Neural progenitor cell (in vitro differentiated cells): Measurements from ENCODE around the gene NUDT19. TPM values are rescaled to one million over a fixed set of nuclear protein-coding genes. Genes with fewer than 3 reads are reported as not detected.

Experiments
- DNase-seq: peaks from one replicate; pipeline ENCODE4 v3.0.0-alpha.2; 2016; ENCODE audit warnings: low spot score
- H2AFZ ChIP-seq: fragments of 200-600 bp; sonication (generic); replicated peaks from 2 replicates; pipeline ENCODE4 v1.6.1; 2016; ENCODE audit warnings: antibody characterized with exemption
- H3F3A ChIP-seq: fragments of 200-600 bp; sonication (generic); 2 replicates; pipeline ENCODE4 v1.6.1; 2016; ENCODE audit warnings: antibody characterized with exemption, low read depth
- H3K27ac ChIP-seq: fragments of 200-600 bp; sonication (generic); 2 replicates; pipeline ENCODE4 v1.5.1; 2016; ENCODE audit warnings: mild to moderate bottlenecking
- H3K27me3 ChIP-seq: fragments of 200-600 bp; sonication (generic); 2 replicates; pipeline ENCODE4 v1.6.1; 2016; ENCODE audit warnings: mild to moderate bottlenecking, moderate library complexity
- H3K36me3 ChIP-seq: fragments of 200-600 bp; sonication (generic); 2 replicates; pipeline ENCODE4 v1.5.1; 2016
- H3K4me1 ChIP-seq: fragments of 200-600 bp; sonication (generic); 2 replicates; pipeline ENCODE4 v1.6.1; 2016; ENCODE audit warnings: mixed run types
- H3K4me2 ChIP-seq: fragments of 200-600 bp; sonication (generic); 2 replicates; pipeline ENCODE4 v1.6.1; 2016
- H3K4me3 ChIP-seq: fragments of 200-600 bp; sonication (generic); 2 replicates; pipeline ENCODE4 v1.5.1; 2016
- H3K79me2 ChIP-seq: fragments of 200-600 bp; sonication (generic); 2 replicates; pipeline ENCODE4 v1.6.1; 2016; ENCODE audit warnings: low read depth
- H3K9ac ChIP-seq: fragments of 200-600 bp; sonication (generic); 2 replicates; pipeline ENCODE4 v1.6.1; 2016
- H3K9me3 ChIP-seq: fragments of 200-600 bp; sonication (generic); 2 replicates; pipeline ENCODE4 v1.5.1; 2016; ENCODE audit warnings: low read depth
- H4K20me1 ChIP-seq: fragments of 200-600 bp; sonication (generic); 2 replicates; pipeline ENCODE4 v1.6.1; 2016; ENCODE audit warnings: low read depth
- H3K27ac Mint-ChIP-seq: 3 replicates; pipeline ENCODE4 v1.8.0; 2021; ENCODE audit warnings: mixed read lengths
- H3K27me3 Mint-ChIP-seq: 2 replicates; pipeline ENCODE4 v1.8.0; 2022; ENCODE audit warnings: low read depth, mild to moderate bottlenecking, inconsistent platforms, moderate library complexity, mixed read lengths; ENCODE audit not compliant: insufficient read depth
- H3K36me3 Mint-ChIP-seq: 3 replicates; pipeline ENCODE4 v1.8.0; 2021; ENCODE audit warnings: mixed read lengths
- H3K4me1 Mint-ChIP-seq: 3 replicates; pipeline ENCODE4 v1.8.0; 2021; ENCODE audit warnings: mixed read lengths
- H3K4me3 Mint-ChIP-seq: 3 replicates; pipeline ENCODE4 v1.8.0; 2021; ENCODE audit warnings: mild to moderate bottlenecking, moderate library complexity, mixed read lengths
- H3K9me3 Mint-ChIP-seq: 3 replicates; pipeline ENCODE4 v1.8.0; 2020; ENCODE audit warnings: mixed read lengths
- CTCF ChIP-seq: fragments of 200-600 bp; sonication (generic); IDR thresholded peaks from 2 replicates; pipeline ENCODE4 v1.5.1; 2017; ENCODE audit warnings: antibody characterized with exemption, mild to moderate bottlenecking
- EZH2 ChIP-seq: fragments of 200-600 bp; sonication (generic); IDR thresholded peaks from 2 replicates; pipeline ENCODE4 v1.6.1; 2017; ENCODE audit warnings: antibody characterized with exemption, mild to moderate bottlenecking, moderate library complexity
- EZH2phosphoT487 ChIP-seq: fragments of 200-600 bp; sonication (generic); IDR thresholded peaks from 2 replicates; pipeline ENCODE4 v1.6.1; 2017; ENCODE audit warnings: antibody characterized with exemption
- total RNA-seq: library from RNA; depleted of rRNA; stranded (reverse); fragments of >200 nt; gene quantifications from 2 replicates; pipeline ENCODE4 v1.2.3, GENCODE V29; 2015; ENCODE audit warnings: low replicate concordance

NUDT19 gene
- total RNA-seq, 1 donor from 2014 or later: 4.4 TPM

- Histone ChIP-seq H2AFZ (no peak overlapping the region), H3K4me3 (no peak overlapping the region), H3K4me1 (no peaks in the 10 kb centered on the region), H3K36me3 (no peaks in the 10 kb centered on the region), H4K20me1 (peaks cover 23% of the 10 kb centered on the region), H3K9me3 (no peaks in the 10 kb centered on the region), H3K27me3 (no peaks in the 10 kb centered on the region), H3K79me2 (peaks cover 12% of the 10 kb centered on the region), H3K9ac (no peak overlapping the region), H3K27ac (no peak overlapping the region), H3K4me2 (no peak overlapping the region), H3F3A (no peaks in the 10 kb centered on the region)
- no peak overlapping the region for H3K27ac Mint-ChIP-seq
- TF ChIP-seq CTCF (no peak), EZH2 (no peak), EZH2phosphoT487 (no peak)
- H3K4me3 Mint-ChIP-seq: no peak overlapping the region
- H3K9me3 Mint-ChIP-seq: no peaks in the 10 kb centered on the region
- H3K36me3 Mint-ChIP-seq: peaks cover 4% of the 10 kb centered on the region
- H3K4me1 Mint-ChIP-seq: no peaks in the 10 kb centered on the region
- no peak for DNase-seq
- peaks cover 3% of the 10 kb centered on the region for H3K27me3 Mint-ChIP-seq
These were observed 33.5 kb upstream of the NUDT19 start for GRCh38 chr19:32658075-32658474.

GRCh38 chr19:32658527-32658926 is 33.1 kb upstream of the NUDT19 start:
- no peaks in the 10 kb centered on the region for H3K4me1 Mint-ChIP-seq
- Histone ChIP-seq H3K4me2 (no peak overlapping the region), H3K27ac (no peak overlapping the region), H3K9me3 (no peaks in the 10 kb centered on the region), H4K20me1 (peaks cover 27% of the 10 kb centered on the region), H3K27me3 (no peaks in the 10 kb centered on the region), H3K4me3 (no peak overlapping the region), H2AFZ (no peak overlapping the region), H3F3A (no peaks in the 10 kb centered on the region), H3K79me2 (peaks cover 16% of the 10 kb centered on the region), H3K4me1 (no peaks in the 10 kb centered on the region), H3K36me3 (no peaks in the 10 kb centered on the region), H3K9ac (no peak overlapping the region)
- peaks cover 4% of the 10 kb centered on the region for H3K36me3 Mint-ChIP-seq
- no peak overlapping the region for H3K4me3 Mint-ChIP-seq
- H3K27me3 Mint-ChIP-seq: peaks cover 3% of the 10 kb centered on the region
- TF ChIP-seq CTCF (no peak), EZH2phosphoT487 (no peak), EZH2 (no peak)
- H3K27ac Mint-ChIP-seq: no peak overlapping the region
- no peaks in the 10 kb centered on the region for H3K9me3 Mint-ChIP-seq
- no peak for DNase-seq

GRCh38 chr19:32661318-32661717 is 30.3 kb upstream of the NUDT19 start:
- Histone ChIP-seq H3F3A (no peaks in the 10 kb centered on the region), H3K36me3 (no peaks in the 10 kb centered on the region), H3K9ac (no peak overlapping the region), H3K4me3 (no peak overlapping the region), H2AFZ (no peak overlapping the region), H3K27ac (no peak overlapping the region), H3K9me3 (no peaks in the 10 kb centered on the region), H3K4me2 (no peak overlapping the region), H3K79me2 (peaks cover 17% of the 10 kb centered on the region), H3K27me3 (no peaks in the 10 kb centered on the region), H4K20me1 (peaks cover 27% of the 10 kb centered on the region), H3K4me1 (no peaks in the 10 kb centered on the region)
- Mint-ChIP-seq H3K27ac (no peak overlapping the region), H3K4me1 (no peaks in the 10 kb centered on the region), H3K36me3 (peaks cover 4% of the 10 kb centered on the region), H3K9me3 (no peaks in the 10 kb centered on the region), H3K4me3 (no peak overlapping the region), H3K27me3 (peaks cover 3% of the 10 kb centered on the region)
- DNase-seq: no peak
- TF ChIP-seq EZH2phosphoT487 (no peak), CTCF (no peak), EZH2 (no peak)
